HG02678 (cell line): Measurements from ENCODE around the gene PROX2.

Experiments used
- ATAC-seq: cut with Tn5 transposase; IDR thresholded peaks from one replicate; pipeline ENCODE4 v1.9.1; 2021; ENCODE audit warnings: mild to moderate bottlenecking, moderate library complexity; ENCODE audit not compliant: unreplicated experiment

The PROX2 gene

DNA sequence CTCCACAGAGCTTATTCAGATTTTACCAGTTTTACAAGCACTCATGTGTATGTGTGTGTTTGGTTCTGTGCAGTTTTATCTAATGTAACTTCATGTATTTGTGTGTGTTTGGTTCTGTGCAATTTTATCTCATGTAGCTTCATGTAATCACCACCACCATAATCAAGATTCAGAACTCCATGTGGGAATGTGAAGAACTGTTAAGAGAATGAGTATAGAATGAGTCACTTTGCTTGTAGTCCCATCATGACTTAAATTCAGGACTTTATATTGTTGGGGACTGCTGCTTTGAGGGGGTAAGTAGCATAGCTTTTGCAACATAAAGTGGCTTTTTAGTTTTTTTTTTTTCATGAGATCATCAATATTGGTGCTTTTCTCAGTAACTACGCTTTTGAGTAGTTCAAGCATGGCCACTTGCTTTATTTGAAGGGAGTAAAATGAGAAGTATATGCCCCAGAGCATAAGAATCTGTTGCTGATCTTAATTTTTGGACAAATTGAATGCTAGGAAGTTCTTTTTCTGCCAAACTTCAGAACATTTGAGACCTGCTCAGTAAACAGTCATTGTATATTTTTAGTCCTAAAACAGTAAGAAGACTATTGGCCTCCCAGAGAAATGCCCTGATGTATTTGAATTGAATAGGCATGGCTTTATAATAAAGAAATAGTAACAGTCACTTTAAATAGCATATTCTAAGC, 28.8 kb downstream of the PROX2 start:
- no peak for ATAC-seq

DNA sequence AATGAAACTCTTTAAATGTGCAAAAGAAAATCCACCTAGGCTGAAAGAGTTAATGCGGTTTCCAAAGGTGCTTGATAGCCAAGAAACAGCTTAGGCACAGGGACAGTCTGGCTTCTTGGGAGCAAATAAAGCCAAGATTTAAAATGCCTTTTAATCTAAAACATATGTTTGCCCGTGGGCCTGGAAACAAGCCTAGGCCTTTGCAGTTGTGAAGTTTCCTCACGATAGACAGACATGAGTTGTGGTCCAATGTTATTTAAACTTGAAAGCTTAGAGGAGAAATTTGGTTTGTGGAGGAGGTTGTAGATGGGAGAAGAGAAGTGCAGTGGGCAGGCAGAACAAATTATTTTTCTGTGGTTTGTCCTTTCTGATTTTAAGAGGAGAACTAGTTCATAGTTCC, 29.8 kb downstream of the PROX2 start:
- ATAC-seq, result no peak

DNA sequence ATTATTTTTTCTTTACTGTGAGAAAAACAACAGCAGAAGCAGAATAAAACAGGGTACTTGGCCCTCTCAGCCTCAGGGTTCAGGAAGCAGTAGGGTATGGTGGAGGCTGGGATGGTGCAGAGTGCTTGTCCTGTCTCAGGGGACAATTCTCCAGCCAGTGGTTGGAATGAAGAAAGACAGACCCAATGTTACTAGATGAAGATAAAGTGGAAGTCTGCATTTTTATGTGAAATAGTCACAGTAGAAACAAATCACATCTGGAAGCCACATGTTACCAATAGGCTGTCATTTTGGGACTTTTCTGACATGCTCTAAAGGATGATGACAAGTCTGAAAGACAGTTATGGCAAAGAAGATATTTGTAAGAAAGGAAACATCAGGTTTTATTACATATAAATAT, 32.3 kb downstream of the PROX2 start:
- ATAC-seq, result no peak

DNA sequence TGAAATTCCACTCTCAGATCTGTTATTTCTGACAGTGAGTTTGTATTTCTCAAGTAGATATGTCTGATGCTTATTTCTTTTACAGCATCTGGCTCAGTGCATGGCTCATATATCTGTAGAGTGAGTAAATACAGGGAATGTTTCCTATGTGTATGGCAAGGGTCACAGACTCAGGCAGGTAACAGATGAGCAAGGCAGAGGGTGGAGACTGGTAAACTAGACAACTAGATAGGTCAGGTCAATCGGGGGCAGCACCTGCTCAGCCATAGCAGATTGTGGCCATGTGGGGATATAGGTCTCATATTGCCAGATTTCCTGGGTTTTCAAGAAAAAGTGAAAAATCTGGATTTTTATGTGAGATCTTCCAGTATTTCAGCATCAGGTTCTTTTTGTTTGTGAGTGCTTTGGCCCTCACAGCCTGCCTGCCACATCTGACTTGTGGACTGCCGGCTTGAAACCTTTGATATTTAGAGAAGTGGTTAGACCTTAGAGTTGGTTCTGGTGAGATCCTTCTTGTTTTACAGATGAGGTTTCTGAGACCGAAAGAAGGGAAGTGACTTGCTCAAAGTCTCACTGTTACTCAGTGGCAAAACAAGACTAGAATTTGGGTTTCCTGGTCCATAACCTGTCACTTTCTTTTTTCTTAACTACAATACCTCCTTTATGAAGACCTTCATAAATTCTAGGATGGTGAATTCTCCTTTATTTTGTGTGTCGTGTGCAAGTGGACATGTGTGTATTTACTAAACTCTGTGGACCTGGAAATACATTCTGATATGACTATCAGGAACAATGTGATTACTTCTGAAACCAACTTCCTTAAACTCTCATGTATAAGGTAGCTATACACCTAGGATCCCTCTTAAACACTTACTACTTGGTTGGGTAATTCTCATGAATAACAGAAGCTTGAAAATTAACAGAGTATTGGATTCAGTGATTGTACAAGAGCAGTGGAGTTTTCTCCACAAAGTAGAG, 34.4 kb downstream of the PROX2 start:
- peak; percentile 89 for ATAC-seq

DNA sequence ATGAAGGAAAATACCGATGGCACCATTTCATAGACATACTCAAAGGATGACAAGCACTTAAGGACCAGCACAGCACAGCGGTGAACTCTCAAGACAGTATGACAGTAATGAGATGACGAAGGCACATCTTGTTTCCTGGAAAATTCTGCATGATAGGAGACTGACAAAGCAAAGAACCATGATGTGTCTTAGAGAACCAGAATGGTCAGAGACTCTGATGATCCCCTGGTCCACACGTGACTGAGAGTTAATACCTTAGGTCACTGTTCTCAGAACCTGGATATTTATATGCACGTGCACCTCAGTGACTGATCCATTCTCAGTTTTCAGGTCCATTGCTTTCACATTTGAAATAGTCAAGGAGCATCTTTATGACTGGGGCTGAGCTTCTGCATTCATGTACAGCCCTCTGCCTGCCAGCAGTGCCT, 35.3 kb downstream of the PROX2 start:
- peak; percentile 43 for ATAC-seq

DNA sequence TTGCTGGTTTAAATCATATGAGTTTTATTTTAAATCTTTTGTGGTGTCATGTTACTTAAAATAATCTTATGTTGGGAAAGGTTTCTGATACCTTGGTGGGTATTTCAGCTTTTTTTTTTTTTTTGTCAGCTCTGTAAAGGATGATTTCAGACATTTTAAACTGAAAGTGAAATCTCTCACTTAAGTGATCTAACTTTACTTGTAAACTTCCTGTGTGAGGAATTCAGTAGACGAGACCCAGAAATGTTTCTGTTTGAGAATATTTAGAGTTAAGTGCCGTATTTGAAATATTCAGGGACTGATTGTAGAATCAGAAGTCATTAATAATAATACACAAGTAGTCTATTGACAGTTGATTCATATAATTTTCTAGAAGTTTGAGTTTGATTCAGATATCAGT, 37.8 kb downstream of the PROX2 start:
- no peak for ATAC-seq

DNA sequence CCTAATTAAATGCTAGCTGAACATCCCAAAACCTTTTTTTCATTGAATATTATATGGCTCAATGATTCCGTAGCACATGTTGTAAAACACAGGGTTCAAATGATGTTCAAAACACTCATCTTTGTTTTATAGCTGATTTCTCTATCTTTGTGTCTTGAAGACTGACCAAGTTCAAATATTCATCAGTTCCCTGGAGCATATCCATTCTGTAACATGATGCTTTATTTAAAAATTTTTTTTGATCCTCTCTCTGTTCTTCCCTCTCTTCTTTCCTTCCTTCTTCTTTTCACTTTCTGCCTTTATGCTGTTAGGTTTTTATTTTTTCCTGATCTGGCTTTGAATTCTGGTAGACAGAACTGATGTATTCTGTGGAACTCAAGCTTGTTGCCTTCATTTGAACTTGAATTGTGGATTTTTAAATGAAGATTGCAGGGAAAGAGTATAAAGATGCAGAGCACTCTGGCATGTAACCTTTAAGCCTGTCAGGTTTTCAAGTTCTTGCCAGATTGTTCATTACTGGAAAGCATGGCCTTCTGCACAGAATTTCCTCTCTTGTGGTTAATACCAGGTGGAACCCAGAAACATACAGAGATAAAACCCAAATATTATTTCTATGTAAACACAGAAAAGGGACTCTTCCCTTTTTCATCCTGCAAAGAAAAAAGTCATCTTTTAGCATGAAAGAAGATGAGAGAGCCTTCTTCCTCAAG, 39.5 kb downstream of the PROX2 start:
- ATAC-seq, result no peak

DNA sequence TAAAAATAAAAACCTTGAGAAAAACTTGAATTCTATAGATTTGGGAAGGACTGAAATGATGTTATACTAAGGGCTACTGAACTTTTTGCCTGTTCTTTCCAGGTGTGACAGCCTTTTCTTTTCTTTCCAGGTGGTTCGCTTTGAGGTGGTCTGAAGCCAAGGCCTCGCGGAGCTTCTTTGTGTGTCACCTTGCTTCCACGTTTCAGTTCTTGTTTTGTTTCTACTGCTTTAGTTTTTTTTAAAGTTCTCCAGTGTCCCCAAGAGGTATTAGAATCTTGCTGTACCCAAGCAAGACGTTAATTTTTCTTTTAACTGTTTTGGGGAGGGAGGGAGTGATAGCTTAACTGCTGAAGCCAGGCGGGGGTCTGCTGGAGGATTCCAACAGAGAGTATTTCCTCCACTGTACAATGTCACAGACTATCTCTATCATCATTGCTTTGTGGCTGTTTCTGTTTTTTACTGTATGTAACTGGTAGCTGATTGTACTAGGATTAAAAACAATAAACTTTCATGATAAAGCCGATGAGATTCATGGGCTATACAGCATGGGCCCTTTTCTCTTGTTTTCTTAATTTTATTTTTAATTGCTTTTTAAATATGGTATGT, 40.2 kb downstream of the PROX2 start:
- no peak for ATAC-seq

DNA sequence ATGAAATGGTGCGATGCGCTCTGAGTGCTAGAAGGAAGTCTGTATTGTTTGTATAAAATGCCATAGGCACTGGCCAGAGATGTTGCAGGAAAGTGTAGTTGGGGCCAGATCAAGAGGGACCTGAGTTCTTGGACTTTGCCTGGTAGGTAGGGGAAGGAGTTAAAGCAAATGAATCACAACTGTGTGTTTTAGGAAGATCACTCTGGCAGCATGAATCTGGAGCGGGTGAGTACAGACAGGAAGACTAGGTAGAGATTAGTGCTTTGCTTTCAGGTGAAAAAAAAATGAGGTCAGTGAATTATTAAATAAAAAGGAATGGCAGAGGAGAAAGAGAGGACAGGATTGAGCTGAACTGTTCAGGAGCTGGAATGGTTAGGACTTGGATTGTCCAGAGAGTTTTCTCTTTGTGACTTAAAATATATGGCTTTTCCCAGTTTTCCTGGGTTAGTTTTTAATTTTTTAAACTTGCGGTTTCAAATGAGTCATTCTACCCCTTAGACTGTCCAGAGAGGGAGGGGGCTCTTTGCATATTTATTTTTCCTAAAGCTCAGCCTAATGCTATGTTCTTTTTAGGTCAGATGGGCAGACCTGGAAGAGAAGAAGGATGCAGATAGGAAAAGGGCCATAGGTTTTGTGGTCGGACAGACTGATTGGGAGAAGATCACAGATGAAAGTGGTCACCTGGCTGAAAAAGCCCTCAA, 41.1 kb downstream of the PROX2 start:
- no peak for ATAC-seq

DNA sequence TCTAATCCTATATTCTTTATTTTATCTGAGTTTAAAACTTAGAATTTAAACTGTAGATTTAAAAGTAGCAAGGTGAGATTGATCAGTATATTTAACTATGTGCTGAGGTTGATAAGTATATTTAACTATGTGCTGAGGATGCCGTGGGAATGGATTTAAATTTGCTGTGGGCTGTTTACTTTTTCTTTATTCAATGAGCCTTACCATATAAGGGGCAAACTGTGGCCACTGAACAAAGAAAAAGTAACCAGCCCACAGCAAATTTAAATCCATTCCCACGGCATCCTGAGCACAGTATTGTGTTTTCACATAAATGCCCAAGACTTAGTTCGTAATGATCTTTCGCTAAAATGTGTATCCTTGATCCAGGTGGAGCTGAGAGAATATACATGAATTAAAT, 43.1 kb downstream of the PROX2 start:
- ATAC-seq, result no peak

DNA sequence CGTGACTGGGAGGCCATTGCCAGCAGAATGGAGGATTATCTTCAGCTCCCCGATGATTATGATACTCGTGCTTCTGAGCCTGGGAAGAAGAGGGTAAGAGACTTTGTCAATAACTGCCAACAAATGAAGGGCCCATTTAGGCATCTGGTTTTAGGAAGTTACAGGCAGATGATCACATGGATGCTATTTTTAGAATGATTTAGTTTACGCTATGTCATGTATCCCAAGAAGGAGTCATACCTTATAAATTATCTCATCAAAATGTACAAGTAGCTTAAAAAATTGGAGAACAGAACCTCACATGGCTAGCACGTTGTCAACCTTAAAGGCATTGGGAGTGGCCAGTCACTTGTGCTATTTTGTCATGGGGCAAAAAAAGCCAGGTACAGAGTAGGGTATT, 46.7 kb downstream of the PROX2 start:
- ATAC-seq, result no peak

DNA sequence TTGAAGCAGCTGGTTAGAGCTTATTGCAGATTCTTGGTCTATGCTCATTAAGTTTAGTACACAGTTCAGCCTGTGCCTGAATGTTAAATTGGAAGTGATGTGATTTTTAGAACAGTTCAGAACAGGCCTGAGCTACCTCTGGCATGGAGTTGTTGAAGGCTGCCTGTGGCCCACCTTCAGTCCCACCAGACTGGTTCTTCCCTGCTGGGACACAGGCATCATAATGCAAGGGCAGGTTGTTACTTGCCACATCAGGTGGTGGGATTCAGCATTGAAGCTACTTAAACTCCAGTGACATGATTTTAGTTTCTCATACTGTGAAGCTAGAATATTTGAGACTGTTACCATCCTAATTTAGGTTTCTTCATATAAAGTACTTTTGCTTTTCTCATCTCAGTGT, 49.4 kb downstream of the PROX2 start:
- ATAC-seq, result no peak
